ENCODE results near the gene ARHGAP42. TPM values are rescaled to one million over a fixed set of nuclear protein-coding genes. Genes with fewer than 3 reads are reported as not detected.

Gene ARHGAP42
- total RNA-seq, 1 donor from 2014 or later: 19.1 TPM

DNA sequence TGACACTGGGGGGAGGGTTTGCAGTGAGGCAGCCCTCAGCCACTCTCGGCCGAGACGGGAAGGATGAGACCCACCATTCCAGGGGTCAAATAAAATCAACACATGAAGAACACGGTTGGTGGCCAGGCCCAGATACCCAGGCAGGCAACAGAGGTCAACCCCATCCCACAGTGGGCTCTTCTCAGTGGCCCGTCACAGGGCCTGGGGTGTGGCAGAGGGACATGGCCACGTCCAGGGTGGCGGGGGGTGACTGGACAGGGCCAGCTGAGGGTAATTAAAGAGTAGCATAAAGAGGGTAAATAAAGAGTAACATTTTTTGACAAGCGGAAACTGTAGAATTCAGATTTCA is 188.4 kb downstream of the ARHGAP42 start:
- H3K4me1 Mint-ChIP-seq (ENCODE audit: unreplicated experiment): no peaks in the 10 kb centered on the region
- no peak for DNase-seq (ENCODE audit: low spot score)
- H3K27ac Mint-ChIP-seq (ENCODE audit: unreplicated experiment): no peak overlapping the region
- TF ChIP-seq, protein P1, sequence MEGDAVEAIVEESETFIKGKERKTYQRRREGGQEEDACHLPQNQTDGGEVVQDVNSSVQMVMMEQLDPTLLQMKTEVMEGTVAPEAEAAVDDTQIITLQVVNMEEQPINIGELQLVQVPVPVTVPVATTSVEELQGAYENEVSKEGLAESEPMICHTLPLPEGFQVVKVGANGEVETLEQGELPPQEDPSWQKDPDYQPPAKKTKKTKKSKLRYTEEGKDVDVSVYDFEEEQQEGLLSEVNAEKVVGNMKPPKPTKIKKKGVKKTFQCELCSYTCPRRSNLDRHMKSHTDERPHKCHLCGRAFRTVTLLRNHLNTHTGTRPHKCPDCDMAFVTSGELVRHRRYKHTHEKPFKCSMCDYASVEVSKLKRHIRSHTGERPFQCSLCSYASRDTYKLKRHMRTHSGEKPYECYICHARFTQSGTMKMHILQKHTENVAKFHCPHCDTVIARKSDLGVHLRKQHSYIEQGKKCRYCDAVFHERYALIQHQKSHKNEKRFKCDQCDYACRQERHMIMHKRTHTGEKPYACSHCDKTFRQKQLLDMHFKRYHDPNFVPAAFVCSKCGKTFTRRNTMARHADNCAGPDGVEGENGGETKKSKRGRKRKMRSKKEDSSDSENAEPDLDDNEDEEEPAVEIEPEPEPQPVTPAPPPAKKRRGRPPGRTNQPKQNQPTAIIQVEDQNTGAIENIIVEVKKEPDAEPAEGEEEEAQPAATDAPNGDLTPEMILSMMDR (IDR thresholded peaks at IDR 0.05; ENCODE audit: unreplicated experiment): no peak
- H3K27me3 Mint-ChIP-seq (ENCODE audit: unreplicated experiment): peaks cover 2% of the 10 kb centered on the region
- no peaks in the 10 kb centered on the region for H3K36me3 Mint-ChIP-seq (ENCODE audit: low read depth, unreplicated experiment)
- H3K9me3 Mint-ChIP-seq (ENCODE audit: unreplicated experiment): no peaks in the 10 kb centered on the region
- no peak overlapping the region for H3K4me3 Mint-ChIP-seq (ENCODE audit: unreplicated experiment)

DNA sequence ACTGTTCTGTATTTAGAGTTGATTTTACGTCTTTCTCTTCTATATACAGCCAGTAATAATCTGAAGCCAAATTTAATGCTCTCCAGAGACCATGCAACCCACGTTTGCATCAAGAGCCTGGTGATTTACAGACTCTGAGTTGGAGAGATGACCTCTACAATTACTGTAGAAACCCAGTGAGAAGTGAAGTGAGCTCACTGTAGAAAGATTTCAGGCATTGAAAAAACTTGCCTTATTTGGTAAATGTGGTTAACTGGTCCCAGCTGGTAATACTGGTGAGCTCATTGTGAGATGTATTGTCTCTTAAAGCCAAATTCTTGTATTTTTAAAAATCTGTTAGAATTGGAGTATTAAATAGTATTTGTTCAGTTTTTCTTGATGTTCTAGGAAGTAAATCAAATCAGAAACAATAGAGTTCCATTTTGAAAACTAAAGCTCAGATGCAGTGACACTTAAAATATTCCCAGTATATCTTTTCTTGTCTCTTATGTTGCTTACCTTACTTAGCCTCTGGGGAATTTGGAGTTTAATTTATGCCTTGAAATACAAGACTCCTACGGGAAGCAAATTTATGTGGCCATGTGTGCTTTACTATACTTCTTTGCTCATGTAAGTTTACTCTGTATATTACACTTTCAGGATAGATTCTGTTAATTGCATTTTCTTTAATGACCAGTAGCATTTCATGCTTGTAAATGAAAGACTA is 189.9 kb downstream of the ARHGAP42 start:
- peaks cover 9% of the 10 kb centered on the region for H3K36me3 Mint-ChIP-seq (ENCODE audit: low read depth, unreplicated experiment)
- peaks cover 5% of the 10 kb centered on the region for H3K27me3 Mint-ChIP-seq (ENCODE audit: unreplicated experiment)
- peak overlapping the region; percentile 37 for H3K27ac Mint-ChIP-seq (ENCODE audit: unreplicated experiment)
- no peak for DNase-seq (ENCODE audit: low spot score)
- H3K9me3 Mint-ChIP-seq (ENCODE audit: unreplicated experiment): peaks cover 6% of the 10 kb centered on the region
- no peaks in the 10 kb centered on the region for H3K4me1 Mint-ChIP-seq (ENCODE audit: unreplicated experiment)
- TF ChIP-seq, protein P1 (IDR thresholded peaks at IDR 0.05; ENCODE audit: unreplicated experiment): no peak
- H3K4me3 Mint-ChIP-seq (ENCODE audit: unreplicated experiment): no peak overlapping the region

DNA sequence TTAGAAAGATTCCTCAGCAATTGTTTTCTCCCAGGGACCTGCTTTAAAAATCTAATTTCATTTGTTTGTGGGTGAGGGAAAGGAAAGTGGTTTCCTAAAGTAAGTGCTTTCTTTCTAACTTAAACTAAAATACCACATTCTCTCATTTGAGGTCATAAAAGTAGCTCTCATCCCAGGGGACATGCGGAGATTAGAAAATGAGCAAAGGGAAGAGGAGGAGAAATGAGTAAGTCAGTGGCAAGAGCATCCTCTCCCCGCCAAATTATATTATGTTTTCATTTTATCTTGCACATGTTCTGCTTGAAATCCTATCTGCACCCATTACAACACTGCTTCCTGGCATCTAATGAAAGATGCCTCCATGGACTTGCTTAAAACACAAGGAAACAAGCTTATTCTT is 191.4 kb downstream of the ARHGAP42 start:
- H3K27me3 Mint-ChIP-seq (ENCODE audit: unreplicated experiment): peaks cover 5% of the 10 kb centered on the region
- no peak overlapping the region for H3K4me3 Mint-ChIP-seq (ENCODE audit: unreplicated experiment)
- peaks cover 6% of the 10 kb centered on the region for H3K9me3 Mint-ChIP-seq (ENCODE audit: unreplicated experiment)
- H3K36me3 Mint-ChIP-seq (ENCODE audit: low read depth, unreplicated experiment): peaks cover 9% of the 10 kb centered on the region
- TF ChIP-seq, protein P1 (IDR thresholded peaks at IDR 0.05; ENCODE audit: unreplicated experiment): no peak
- peak overlapping the region; percentile 33 for H3K27ac Mint-ChIP-seq (ENCODE audit: unreplicated experiment)
- H3K4me1 Mint-ChIP-seq (ENCODE audit: unreplicated experiment): no peaks in the 10 kb centered on the region
- no peak for DNase-seq (ENCODE audit: low spot score)

DNA sequence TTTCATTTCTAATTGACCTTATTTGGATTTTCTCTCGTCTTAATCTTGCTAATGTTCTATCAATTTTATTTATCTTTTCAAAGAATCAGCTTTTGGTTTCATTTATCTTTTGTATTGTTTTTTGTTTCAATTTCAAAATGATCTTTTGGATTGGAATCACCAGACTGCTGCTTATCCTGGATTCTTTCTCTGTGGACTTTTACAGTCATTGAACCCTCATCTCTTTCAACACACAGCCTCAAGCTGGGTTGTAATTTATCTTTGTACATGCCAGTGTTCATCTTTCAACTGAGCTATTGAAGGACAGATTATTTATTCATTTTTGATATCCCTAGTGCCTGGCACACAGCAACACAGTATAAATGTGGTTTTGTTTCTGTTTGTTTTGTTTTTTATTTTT is 195.9 kb downstream of the ARHGAP42 start:
- Mint-ChIP-seq H3K4me1 (ENCODE audit: unreplicated experiment) (no peaks in the 10 kb centered on the region), H3K9me3 (ENCODE audit: unreplicated experiment) (peaks cover 6% of the 10 kb centered on the region), H3K27me3 (ENCODE audit: unreplicated experiment) (peaks cover 5% of the 10 kb centered on the region), H3K4me3 (ENCODE audit: unreplicated experiment) (no peak overlapping the region), H3K36me3 (ENCODE audit: low read depth, unreplicated experiment) (peaks cover 9% of the 10 kb centered on the region), H3K27ac (ENCODE audit: unreplicated experiment) (no peak overlapping the region)
- TF ChIP-seq, protein P1 (IDR thresholded peaks at IDR 0.05; ENCODE audit: unreplicated experiment): no peak
- DNase-seq (ENCODE audit: low spot score): no peak

DNA sequence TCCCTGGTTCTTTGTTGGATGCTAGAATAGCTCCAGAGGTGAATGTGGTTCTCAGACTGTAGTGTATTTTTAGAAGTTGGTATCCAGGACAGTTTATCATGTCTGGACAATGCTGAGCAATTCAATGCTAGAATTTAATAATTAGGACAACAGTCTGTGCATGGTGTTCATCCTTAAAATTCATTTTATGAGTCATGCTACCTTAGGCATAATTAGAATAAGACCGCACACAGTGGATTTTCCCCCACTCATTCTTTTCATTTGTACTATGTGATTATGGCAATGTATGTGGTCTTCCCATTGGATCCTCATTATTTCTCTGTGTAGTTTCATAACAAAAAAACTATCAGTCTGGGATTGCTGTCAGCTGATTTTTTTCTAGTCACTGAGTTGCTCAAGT is 196.7 kb downstream of the ARHGAP42 start:
- DNase-seq (ENCODE audit: low spot score): no peak
- Mint-ChIP-seq H3K27me3 (ENCODE audit: unreplicated experiment) (peaks cover 5% of the 10 kb centered on the region), H3K9me3 (ENCODE audit: unreplicated experiment) (peaks cover 6% of the 10 kb centered on the region), H3K27ac (ENCODE audit: unreplicated experiment) (no peak overlapping the region), H3K4me1 (ENCODE audit: unreplicated experiment) (no peaks in the 10 kb centered on the region), H3K4me3 (ENCODE audit: unreplicated experiment) (no peak overlapping the region), H3K36me3 (ENCODE audit: low read depth, unreplicated experiment) (peaks cover 9% of the 10 kb centered on the region)
- TF ChIP-seq, protein P1 (IDR thresholded peaks at IDR 0.05; ENCODE audit: unreplicated experiment): no peak

Data from endothelial cell (in vitro differentiated cells).